RPMI7951 (cell line): ENCODE measurements around the gene MS4A10. TPM values are rescaled to one million over a fixed set of nuclear protein-coding genes. Genes with fewer than 3 reads are reported as not detected.

Experiments used
- DNase-seq: peaks from one replicate; pipeline ENCODE4 v3.0.0-alpha.2; 2012; ENCODE audit warnings: low read depth
- total RNA-seq: library from RNA; depleted of rRNA; stranded (reverse); fragments of >200 nt; shearing (Covaris generic); gene quantifications from 2 replicates; pipeline ENCODE4 v1.2.3, GENCODE V29; 2014

The MS4A10 gene
- total RNA-seq, 1 experiment from 2014 or later: not detected

GRCh38 chr11:60825118-60825517, 40.0 kb downstream of the MS4A10 start:
- DNase-seq: no peak

- no peak for DNase-seq
These were observed 40.7 kb downstream of the MS4A10 start for GRCh38 chr11:60825790-60826189.

DNA sequence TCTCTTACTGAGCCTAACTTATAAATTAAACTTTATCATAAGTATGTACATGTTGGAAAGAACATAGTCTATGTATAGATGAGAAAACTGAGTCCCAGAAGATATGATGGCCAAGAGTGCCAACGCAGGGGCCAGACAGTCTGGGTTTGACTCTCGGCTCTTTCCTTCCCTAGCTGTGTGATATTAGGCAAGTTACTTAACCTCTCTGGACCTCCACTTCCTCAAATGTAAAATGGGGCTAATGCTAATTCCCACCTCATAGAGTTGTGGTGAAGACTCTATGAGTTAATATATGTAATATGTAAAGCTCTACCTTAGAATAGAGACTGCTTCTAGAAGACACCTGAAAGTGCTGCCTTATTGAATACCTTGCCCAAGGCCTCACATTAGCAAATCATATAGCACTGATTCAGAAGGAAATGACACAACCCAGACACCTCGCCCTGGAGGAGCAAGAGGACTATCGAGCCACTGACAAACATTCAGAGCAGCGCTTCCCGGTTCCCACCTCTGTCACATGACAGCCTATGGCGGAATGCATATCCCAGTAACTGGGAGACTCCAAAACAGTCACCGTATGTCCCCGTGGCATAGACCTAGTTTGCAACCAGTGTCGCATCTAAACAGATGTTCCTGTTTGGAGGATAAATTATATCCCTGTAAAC, 45.5 kb downstream of the MS4A10 start:
- DNase-seq: no peak

GRCh38 chr11:60831143-60831500, 46.0 kb downstream of the MS4A10 start:
- peak; percentile 73 for DNase-seq

- peak; percentile 84 for DNase-seq
These were observed 46.5 kb downstream of the MS4A10 start for GRCh38 chr11:60831501-60832079.

GRCh38 chr11:60834742-60835533, 49.8 kb downstream of the MS4A10 start:
- DNase-seq: no peak

GRCh38 chr11:60835534-60835846, 50.4 kb downstream of the MS4A10 start:
- DNase-seq: no peak

- DNase-seq: no peak
These were observed 51.9 kb downstream of the MS4A10 start for GRCh38 chr11:60836866-60837515.

GRCh38 chr11:60838132-60838531, 53.0 kb downstream of the MS4A10 start:
- DNase-seq: no peak

- DNase-seq: peak; percentile 92
These were observed 55.6 kb downstream of the MS4A10 start for GRCh38 chr11:60840470-60841430.

DNA sequence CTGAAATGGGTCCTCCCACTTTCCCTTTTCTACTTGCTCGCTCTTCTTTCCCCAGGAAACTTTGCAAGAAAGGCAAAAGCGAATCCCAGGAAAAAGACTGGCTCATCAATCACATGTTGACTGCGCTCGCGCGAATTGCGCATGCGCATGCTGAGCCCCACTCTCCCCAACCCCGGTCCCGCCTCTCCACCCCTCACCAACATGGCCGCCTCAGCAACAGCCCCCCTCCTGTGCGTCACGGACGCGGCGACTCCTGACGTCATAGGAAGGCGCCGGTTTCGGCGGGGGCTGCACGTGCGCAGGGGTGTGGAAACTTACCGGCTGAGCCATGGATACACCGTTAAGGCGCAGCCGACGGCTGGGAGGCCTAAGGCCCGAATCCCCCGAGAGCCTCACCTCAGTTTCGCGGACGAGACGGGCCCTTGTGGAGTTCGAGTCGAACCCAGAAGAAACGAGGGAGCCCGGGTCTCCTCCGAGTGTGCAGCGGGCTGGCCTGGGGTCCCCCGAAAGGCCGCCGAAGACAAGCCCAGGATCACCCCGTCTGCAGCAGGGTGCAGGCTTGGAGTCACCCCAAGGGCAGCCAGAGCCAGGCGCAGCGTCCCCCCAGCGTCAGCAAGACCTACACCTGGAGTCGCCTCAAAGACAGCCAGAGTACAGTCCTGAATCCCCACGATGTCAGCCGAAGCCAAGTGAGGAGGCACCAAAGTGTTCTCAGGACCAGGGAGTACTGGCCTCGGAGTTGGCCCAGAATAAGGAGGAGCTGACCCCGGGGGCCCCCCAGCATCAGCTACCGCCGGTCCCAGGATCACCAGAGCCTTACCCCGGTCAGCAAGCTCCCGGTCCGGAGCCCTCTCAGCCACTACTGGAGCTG, 56.9 kb downstream of the MS4A10 start, which contains the start of gene CCDC86:
Gene CCDC86 (plus strand): TSS at position 317 of the 871 bp plus-strand sequence. CDS start 12 bp downstream, at position 329.
- peak; percentile 93 for DNase-seq

GRCh38 chr11:60842668-60843600, 57.8 kb downstream of the MS4A10 start:
- no peak for DNase-seq

GRCh38 chr11:60844045-60844869, 59.1 kb downstream of the MS4A10 start:
- peak; percentile 30 for DNase-seq

- DNase-seq: no peak
These were observed 59.7 kb downstream of the MS4A10 start for GRCh38 chr11:60844870-60845221.

DNA sequence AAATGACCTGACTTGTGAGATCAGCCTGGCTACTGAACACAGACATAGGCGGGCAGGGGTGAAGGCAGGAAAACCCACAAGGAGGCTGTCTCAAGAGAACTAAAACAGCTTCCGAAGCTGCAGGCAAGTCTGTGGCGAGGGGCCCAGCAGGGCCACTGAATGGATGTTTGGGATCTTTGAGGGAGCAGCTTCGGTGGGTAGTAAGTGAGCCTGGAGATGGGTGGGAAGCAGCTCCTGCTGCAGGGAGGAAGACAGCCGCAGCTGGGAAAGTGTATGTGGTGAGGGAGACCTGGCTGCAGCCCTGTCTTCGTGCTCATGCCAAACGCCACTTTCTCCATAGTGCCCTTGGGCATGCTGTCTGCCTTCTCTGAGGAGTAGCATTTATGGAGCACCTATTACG, 60.2 kb downstream of the MS4A10 start:
- DNase-seq: no peak

- DNase-seq: no peak
These were observed 62.1 kb downstream of the MS4A10 start for GRCh38 chr11:60847281-60847680.

DNA sequence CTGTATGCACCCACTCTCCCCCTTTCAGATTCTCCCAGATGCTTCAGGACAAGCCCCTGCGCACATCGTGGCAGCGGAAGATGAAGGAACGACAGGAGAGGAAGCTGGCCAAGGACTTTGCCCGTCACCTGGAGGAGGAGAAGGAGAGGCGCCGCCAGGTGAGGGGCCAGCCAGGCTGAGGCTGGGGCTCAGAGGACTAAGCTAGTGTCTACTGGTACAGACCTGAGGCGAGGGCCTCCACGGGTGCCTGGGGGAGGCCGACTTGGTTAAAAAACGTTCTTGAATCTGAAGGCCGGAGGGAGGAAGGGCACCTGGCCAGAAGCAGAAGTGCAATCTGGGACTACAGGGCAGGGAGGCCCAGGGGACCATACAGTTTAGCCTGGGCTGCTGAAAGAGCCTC, 62.8 kb downstream of the MS4A10 start:
- DNase-seq: no peak

GRCh38 chr11:60848714-60849151, 63.6 kb downstream of the MS4A10 start:
- no peak for DNase-seq
